Measurements from ENCODE around the gene SWAP70.

SWAP70 gene

DNA sequence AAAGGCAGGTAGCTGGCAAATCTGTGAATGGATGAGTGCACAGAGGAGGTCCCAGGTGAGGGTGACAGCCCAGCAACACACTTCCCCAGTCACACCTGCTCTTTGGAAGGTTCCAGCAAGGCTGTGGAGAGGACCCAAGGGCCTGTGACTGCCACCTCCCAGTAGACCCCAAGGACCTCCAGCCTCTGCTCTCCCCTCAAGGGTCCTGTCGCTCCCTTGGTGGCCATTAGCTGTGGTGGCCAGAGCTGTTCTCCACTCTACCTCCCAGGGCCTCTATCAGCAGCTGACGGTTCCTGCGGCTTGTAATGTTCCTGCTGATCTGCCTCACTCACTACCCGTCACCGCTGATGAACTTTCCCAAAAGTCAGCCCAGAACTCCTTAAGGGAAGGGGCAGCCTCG is 93.0 kb downstream of the SWAP70 start:
- no peak for TF ChIP-seq CTCF (IDR thresholded peaks at IDR 0.05; ENCODE audit: insufficient read depth, missing control alignments)
- DNase-seq (ENCODE audit: insufficient read length, low spot score) (no peak), FAIRE-seq (no peak)

DNA sequence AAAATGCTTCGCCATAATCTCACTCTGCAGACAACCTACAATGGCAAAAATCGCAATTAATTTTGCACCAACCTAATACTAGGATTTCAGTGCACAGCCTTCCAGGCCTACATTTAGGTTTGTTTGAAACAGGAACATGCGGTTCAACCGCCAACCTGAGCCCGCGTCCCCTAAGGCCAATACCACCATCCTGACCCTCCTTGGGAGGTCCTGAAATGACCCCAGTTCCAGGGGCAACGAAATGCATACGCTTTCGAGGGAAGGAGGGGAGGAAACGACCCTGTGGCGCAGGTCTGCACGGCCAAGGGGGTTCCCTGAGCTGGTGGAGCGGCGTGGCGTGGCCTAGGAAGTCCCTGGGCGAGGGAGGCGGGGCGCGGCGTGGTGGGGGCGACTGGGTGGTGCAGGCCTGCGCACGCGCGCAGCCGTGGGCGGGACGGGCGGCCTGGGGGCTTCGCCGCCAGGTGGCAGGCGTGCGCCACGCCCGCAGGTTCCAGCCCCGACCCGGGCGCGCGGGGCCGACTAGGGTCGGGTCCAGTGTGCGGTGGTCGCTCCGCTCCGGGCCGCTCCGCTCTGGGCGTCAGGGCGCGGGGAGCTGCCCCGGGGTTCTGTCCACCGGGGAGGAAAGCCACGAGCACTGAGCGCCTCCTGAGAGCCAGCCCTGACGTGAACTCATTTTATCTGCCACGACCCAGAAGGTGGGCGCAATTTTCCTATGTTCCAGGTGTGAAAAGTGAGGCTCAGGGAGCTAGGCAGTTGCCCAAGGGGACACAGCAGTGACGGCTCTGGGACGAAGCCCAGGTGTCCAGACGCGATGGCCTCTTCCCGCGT is 94.1 kb downstream of the SWAP70 start:
- no peak for FAIRE-seq
- DNase-seq (ENCODE audit: insufficient read length, low spot score) = peak; percentile 98
- TF ChIP-seq CTCF (IDR thresholded peaks at IDR 0.05; ENCODE audit: insufficient read depth, missing control alignments) = peak; percentile 54

GRCh38 chr11:9758637-9759518 is 95.0 kb downstream of the SWAP70 start:
- no peak for TF ChIP-seq CTCF (IDR thresholded peaks at IDR 0.05; ENCODE audit: insufficient read depth, missing control alignments)
- DNase-seq (ENCODE audit: insufficient read length, low spot score) = peak; percentile 66
- FAIRE-seq = no peak

DNA sequence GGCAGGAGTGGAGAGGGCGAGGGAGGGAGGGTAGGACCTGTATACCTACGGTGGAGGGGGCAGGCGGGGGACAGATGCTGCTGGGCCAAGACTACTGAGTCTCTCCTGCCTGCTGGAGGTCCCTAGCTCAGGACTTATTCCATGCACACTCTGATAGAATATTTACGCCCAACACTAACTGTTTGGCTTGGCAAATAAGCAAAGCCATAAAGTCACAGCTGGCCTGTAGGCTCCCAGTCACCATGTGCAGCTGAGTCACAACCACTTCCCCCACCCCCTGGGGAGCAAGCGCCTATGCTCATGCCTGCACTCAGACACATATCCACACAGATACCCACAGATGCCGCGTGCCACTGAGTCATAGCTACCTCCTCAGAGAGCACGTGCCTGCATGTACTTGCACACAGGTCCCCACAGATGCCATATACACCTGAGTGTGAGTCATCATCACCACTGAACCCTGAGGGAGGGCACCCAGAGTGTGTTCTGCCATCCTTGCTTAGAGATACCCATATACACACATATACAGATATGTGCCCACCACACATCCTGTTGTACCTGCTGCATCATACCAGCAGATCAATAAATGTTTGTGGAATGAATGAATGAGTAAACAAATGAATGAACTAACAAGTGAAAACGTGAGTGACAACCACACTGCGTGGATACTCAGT is 95.8 kb downstream of the SWAP70 start:
- DNase-seq (ENCODE audit: insufficient read length, low spot score) (no peak), FAIRE-seq (no peak)
- TF ChIP-seq CTCF (IDR thresholded peaks at IDR 0.05; ENCODE audit: insufficient read depth, missing control alignments) = no peak

GRCh38 chr11:9760193-9760575 is 96.3 kb downstream of the SWAP70 start:
- TF ChIP-seq CTCF (IDR thresholded peaks at IDR 0.05; ENCODE audit: insufficient read depth, missing control alignments) = no peak
- DNase-seq (ENCODE audit: insufficient read length, low spot score) (no peak), FAIRE-seq (no peak)

- no peak for TF ChIP-seq CTCF (IDR thresholded peaks at IDR 0.05; ENCODE audit: insufficient read depth, missing control alignments)
- no peak for DNase-seq (ENCODE audit: insufficient read length, low spot score)
- no peak for FAIRE-seq
Observed at GRCh38 chr11:9761441-9761945, 97.6 kb downstream of the SWAP70 start.
